IPS-18c (cell line): ENCODE measurements around the gene FAM83C.
"Not testable (repeated sequence)": the region's sequence is repeated elsewhere in the genome, so short reads cannot be mapped to it uniquely, and the experiment has no call there.

ENCODE experiments used
- H3K4me3 ChIP-seq: 2 replicates; pipeline ENCODE4 v1.7.0; 2013; ENCODE audit warnings: low read depth, mild to moderate bottlenecking, low read length, moderate library complexity; ENCODE audit not compliant: insufficient read depth
- H3K9me3 ChIP-seq: one replicate; pipeline ENCODE4 v1.6.1; 2013; ENCODE audit warnings: mild to moderate bottlenecking, low read length, moderate library complexity; ENCODE audit not compliant: control insufficient read depth, insufficient read depth

FAM83C gene

DNA sequence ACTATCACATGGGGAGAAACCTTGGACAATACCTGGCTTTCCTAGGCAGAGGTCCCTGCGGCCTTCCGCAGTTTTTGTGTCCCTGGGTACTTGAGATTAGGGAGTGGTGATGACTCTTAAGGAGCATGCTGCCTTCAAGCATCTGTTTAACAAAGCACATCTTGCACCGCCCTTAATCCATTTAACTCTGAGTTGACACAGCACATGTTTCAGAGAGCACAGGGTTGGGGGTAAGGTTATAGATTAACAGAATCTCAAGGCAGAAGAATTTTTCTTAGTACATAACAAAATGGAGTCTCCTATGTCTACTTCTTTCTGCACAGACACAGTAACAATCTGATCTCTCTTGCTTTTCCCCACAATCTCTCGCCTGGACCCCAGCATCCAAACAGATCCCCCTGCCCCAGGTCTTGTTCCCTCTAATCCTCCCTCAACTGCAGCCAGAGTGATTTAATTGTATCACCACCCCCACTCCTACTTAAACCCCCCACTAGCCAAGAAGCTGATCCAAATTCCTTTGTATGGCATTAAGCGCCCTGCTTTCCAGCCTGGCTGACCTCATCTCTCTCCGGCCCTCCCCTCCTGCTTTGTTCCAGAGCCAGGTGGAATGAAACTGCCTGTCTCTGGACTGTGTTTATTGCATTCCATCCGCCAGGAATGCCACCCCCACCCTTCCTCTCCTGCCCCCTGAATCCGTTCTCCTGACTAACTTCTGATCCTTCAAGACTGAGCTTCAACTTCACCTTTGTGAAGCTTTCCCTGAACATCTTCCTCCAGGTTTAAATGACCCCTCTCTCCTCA, 29.3 kb downstream of the FAM83C start:
- H3K4me3 ChIP-seq, H3K9me3 ChIP-seq: not testable (repeated sequence)

DNA sequence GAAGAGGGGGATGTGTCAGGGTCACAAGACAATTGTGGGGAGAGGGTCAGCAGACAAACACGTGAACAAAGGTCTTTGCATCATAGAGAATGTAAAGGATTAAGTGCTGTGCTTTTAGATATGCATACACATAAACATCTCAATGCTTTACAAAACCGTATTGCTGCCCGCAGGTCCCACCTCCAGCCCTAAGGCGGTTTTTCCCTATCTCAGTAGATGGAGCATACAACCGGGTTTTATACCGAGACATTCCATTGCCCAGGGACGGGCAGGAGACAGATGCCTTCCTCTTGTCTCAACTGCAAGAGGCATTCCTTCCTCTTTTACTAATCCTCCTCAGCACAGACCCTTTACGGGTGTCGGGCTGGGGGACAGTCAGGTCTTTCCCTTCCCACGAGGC, 29.9 kb downstream of the FAM83C start:
- not testable (repeated sequence) for H3K4me3 ChIP-seq, H3K9me3 ChIP-seq

- Histone ChIP-seq H3K4me3 (no peak overlapping the region), H3K9me3 (no peaks in the 10 kb centered on the region)
Measured at GRCh38 chr20:35260426-35260825, 31.8 kb downstream of the FAM83C start.

GRCh38 chr20:35257175-35257909, 34.9 kb downstream of the FAM83C start:
- Histone ChIP-seq H3K9me3 (no peaks in the 10 kb centered on the region), H3K4me3 (no peak overlapping the region)

- no peaks in the 10 kb centered on the region for H3K9me3 ChIP-seq
- no peak overlapping the region for H3K4me3 ChIP-seq
Measured at GRCh38 chr20:35254448-35254999, 37.7 kb downstream of the FAM83C start.

DNA sequence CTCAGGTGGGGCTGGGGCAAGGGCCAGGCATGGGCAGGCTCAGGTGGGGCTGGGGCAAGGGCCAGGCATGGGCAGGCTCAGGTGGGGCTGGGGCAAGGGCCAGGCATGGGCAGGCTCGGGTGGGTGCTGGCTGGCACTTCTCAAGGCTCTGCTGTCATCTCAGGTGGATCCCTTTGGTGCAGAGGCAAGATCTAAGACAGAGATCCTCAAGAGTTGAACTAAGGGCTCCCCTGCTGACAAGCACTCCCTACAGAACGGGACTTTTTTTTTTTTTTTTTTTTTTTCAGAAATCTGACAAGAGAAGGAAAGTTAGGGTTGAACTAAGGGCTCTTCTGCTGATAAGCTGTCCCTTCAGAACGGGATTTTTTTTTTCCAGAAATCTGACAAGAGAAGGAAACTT, 39.2 kb downstream of the FAM83C start:
- H3K9me3 ChIP-seq: no peaks in the 10 kb centered on the region
- no peak overlapping the region for H3K4me3 ChIP-seq

DNA sequence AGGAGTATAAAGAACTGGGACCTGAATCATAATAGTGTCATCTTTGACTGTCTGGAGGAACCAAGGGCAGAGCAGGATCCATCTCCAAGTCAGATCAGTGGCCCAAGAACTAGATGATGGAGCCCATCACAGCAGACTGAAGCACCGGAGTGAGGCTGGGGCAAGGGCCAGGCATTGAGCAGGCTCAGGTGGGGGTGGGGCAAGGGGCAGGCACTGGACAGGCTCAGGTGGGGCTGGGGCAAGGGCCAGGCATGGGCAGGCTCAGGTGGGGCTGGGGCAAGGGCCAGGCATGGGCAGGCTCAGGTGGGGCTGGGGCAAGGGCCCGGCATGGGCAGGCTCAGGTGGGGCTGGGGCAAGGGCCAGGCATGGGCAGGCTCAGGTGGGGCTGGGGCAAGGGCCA, 39.6 kb downstream of the FAM83C start:
- not testable (repeated sequence) for H3K4me3 ChIP-seq, H3K9me3 ChIP-seq

DNA sequence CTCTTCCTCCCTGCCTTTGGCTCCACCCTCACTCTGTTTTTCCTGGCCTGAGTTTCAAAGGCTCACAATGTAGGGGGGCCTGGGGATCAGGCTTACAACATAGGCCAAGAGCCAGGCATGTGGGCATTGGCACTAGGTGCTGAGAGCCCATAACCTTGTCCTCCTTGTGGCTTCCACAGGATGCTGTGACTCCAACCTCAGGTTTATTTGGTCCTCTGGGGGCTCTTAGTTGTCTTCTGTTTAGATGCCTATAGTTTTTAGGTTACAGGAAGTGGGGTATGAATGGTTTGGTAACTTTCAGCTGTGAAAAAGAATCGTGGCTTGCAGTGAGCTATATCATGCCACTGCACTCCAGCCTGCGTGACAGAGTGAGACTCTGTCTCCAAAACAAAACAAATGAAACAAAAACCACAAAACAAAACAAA, 40.2 kb downstream of the FAM83C start:
- Histone ChIP-seq H3K9me3 (no peaks in the 10 kb centered on the region), H3K4me3 (no peak overlapping the region)

- no peak overlapping the region for H3K4me3 ChIP-seq
- H3K9me3 ChIP-seq: no peaks in the 10 kb centered on the region
Measured at GRCh38 chr20:35251613-35251940, 40.6 kb downstream of the FAM83C start.

- Histone ChIP-seq H3K9me3 (no peaks in the 10 kb centered on the region), H3K4me3 (no peak overlapping the region)
Measured at GRCh38 chr20:35248641-35249475, 43.4 kb downstream of the FAM83C start.

- H3K9me3 ChIP-seq: no peaks in the 10 kb centered on the region
Measured at GRCh38 chr20:35246723-35247122, 45.5 kb downstream of the FAM83C start.

DNA sequence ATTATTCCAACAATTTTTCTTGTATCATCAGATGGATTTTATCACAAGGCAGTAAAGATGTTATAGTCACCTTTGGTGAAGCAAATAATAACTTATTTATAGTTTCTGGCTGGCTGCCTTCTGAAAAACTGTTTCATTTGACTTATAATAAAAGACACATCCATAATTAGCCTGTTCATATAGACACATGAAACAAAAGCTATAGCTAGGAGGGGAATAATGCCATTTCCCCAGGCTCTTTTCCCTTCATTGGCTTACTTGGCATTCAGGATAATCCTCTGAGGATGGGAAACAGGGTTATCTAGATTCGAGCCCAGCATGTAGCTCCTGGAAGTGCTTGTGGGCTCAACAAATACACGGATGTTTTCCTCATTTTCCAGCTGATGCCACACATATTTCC, 48.2 kb downstream of the FAM83C start:
- H3K4me3 ChIP-seq: no peak overlapping the region
- no peaks in the 10 kb centered on the region for H3K9me3 ChIP-seq

More at GRCh38 chr20:35246723-35247122, 45.5 kb downstream of the FAM83C start:
- H3K4me3 ChIP-seq: no peak overlapping the region

- H3K9me3 ChIP-seq: no peaks in the 10 kb centered on the region
- H3K4me3 ChIP-seq: no peak overlapping the region
Measured at GRCh38 chr20:35243317-35243716, 48.9 kb downstream of the FAM83C start.

DNA sequence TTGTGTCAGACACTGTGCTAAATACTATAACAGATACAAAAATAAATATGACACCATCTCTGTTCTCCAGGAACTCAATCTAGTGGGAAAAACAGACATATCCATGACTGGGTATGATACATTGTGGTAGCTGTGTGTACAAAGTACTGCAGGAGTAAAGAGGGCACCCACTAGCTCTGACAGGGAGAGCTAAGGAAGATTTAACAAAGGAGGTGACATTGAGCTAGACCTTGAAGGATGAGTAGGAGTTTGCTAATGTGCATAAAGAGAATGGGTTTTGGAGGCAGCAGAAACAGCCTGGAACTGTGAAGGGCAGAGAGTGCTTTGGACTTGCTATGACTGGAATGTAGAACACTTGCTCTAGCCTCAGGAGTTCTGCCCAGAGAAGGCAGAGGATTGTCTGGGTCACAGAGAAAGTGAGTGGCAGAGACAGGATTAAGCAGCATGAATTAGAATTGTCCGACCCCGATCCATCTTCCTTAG, 51.4 kb downstream of the FAM83C start:
- no peak overlapping the region for H3K4me3 ChIP-seq
- H3K9me3 ChIP-seq: no peaks in the 10 kb centered on the region

GRCh38 chr20:35240083-35240810, 52.0 kb downstream of the FAM83C start:
- no peaks in the 10 kb centered on the region for H3K9me3 ChIP-seq

DNA sequence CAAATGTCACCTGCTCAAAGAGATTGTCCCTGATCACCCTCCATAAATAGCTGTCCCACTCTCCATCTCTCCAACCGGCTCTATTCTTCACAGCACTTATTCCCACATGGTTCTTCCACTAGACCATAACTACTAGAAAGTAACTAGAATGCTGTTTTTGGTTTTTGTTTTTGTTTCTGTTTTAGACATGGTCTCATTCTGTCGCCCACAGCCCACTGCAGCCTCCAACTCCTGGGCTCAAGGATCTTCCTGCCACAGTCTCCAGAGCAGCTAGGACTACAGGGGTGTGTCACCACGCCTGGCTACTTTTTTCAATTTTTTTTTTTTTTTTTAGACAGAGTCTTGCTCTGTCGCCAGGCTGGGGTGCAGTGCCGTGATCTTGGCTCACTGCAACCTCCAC, 53.5 kb downstream of the FAM83C start:
- no peak overlapping the region for H3K4me3 ChIP-seq
- H3K9me3 ChIP-seq: no peaks in the 10 kb centered on the region

More at GRCh38 chr20:35240083-35240810, 52.0 kb downstream of the FAM83C start:
- H3K4me3 ChIP-seq: no peak overlapping the region

- H3K4me3 ChIP-seq: no peak overlapping the region
- no peaks in the 10 kb centered on the region for H3K9me3 ChIP-seq
Measured at GRCh38 chr20:35238170-35238569, 54.1 kb downstream of the FAM83C start.
